PC-9 (cell line): Measurements from ENCODE around the gene BRIP1. TPM values are rescaled to one million over a fixed set of nuclear protein-coding genes. Genes with fewer than 3 reads are reported as not detected.
"Not testable (repeated sequence)": the region's sequence is repeated elsewhere in the genome, so short reads cannot be mapped to it uniquely, and the experiment has no call there.

Source experiments
- BruUV-seq: library from RNA; stranded (reverse); fragments of 400-500 nt; replicated peaks from 2 replicates; lab custom pipeline; 2021; lab: Mats Ljungman, UMichigan
- CTCF ChIA-PET: fragments of 300-600 bp; sonication (Branson Sonifier 250); formaldehyde crosslinking; loops from one replicate; lab custom pipeline; 2022; ENCODE audit warnings: antibody characterized with exemption; lab: Charles Lee
- POLR2A ChIA-PET: fragments of 300-600 bp; sonication (Branson Sonifier 250); formaldehyde crosslinking; loops from one replicate; lab custom pipeline; 2022; ENCODE audit warnings: antibody characterized with exemption; ENCODE audit not compliant: unreplicated experiment; lab: Charles Lee
- DNase-seq, 2 experiments: peaks; one replicate each; pipeline versions ENCODE4 v3.0.0 to v3.0.0-alpha.2; 2015 to 2022; ENCODE audit warnings: mixed read lengths in 1 of 2
- H2AFZ ChIP-seq: fragments of 200-600 bp; sonication (generic); 2 replicates; pipeline ENCODE4 v1.8.1; 2017; ENCODE audit warnings: antibody characterized with exemption
- H3F3A ChIP-seq: fragments of 200-600 bp; sonication (generic); 2 replicates; pipeline ENCODE4 v1.8.1; 2017; ENCODE audit warnings: antibody characterized with exemption, mild to moderate bottlenecking, low read depth; ENCODE audit not compliant: insufficient read depth
- H3K27ac ChIP-seq: fragments of 200-600 bp; sonication (generic); 2 replicates; pipeline ENCODE4 v1.6.1; 2016; ENCODE audit warnings: mixed run types
- H3K27me3 ChIP-seq: fragments of 200-600 bp; sonication (generic); 2 replicates; pipeline ENCODE4 v1.6.1; 2016; ENCODE audit warnings: low read depth, mixed run types; ENCODE audit not compliant: insufficient read depth
- H3K36me3 ChIP-seq: fragments of 200-600 bp; sonication (generic); 2 replicates; pipeline ENCODE4 v1.6.1; 2016; ENCODE audit warnings: low read depth, mixed run types
- H3K4me1 ChIP-seq: fragments of 200-600 bp; sonication (generic); replicated peaks from 2 replicates; pipeline ENCODE4 v1.6.1; 2016; ENCODE audit warnings: mixed run types; ENCODE audit not compliant: insufficient read depth
- H3K4me2 ChIP-seq: fragments of 200-600 bp; sonication (generic); 2 replicates; pipeline ENCODE4 v1.6.1; 2017; ENCODE audit warnings: mixed run types
- H3K4me3 ChIP-seq: fragments of 200-600 bp; sonication (generic); 2 replicates; pipeline ENCODE4 v1.6.1; 2016; ENCODE audit warnings: mixed run types
- H3K79me2 ChIP-seq: fragments of 200-600 bp; sonication (generic); 2 replicates; pipeline ENCODE4 v1.6.1; 2017; ENCODE audit warnings: low read depth, mixed run types
- H3K9me2 ChIP-seq: fragments of 200-600 bp; sonication (generic); 2 replicates; pipeline ENCODE4 v1.8.1; 2017; ENCODE audit warnings: mild to moderate bottlenecking; ENCODE audit not compliant: insufficient read depth
- H3K9me3 ChIP-seq: fragments of 200-600 bp; sonication (generic); 2 replicates; pipeline ENCODE4 v1.8.1; 2016; ENCODE audit warnings: low read depth; ENCODE audit not compliant: insufficient read depth
- H4K20me1 ChIP-seq: fragments of 200-600 bp; sonication (generic); 2 replicates; pipeline ENCODE4 v1.8.1; 2017; ENCODE audit not compliant: insufficient read depth
- CTCF ChIP-seq: fragments of 200-600 bp; sonication (generic); conservative IDR thresholded peaks from 2 replicates; pipeline ENCODE4 v1.6.1; 2017; ENCODE audit warnings: mixed run types, antibody characterized with exemption, mild to moderate bottlenecking, moderate library complexity
- EZH2 ChIP-seq: fragments of 200-600 bp; sonication (generic); IDR thresholded peaks from 2 replicates; pipeline ENCODE4 v1.8.0; 2017; ENCODE audit warnings: antibody characterized with exemption, low read depth
- intact Hi-C: fragments of 100-400 bp; cut with micrococcal nuclease; formaldehyde crosslinking; loops from one replicate; pipeline ENCODE4 v1.10.0; 2022; ENCODE audit not compliant: unreplicated experiment
- total RNA-seq: library from RNA; stranded (reverse); gene quantifications from 2 replicates; pipeline ENCODE4 v1.2.3, GENCODE V29; 2021

The BRIP1 gene
- total RNA-seq, 1 experiment from 2014 or later: 16.0 TPM

GRCh38 chr17:61669522-61669921, 193.8 kb downstream of the BRIP1 start:
- DNase-seq: no peak
- no peaks in the 10 kb centered on the region for H3K36me3 ChIP-seq
- no peak overlapping the region; the same call in 1 of the 2 replicates for H2AFZ ChIP-seq
- no peaks in the 10 kb centered on the region for H3K79me2 ChIP-seq
- H3K9me3 ChIP-seq: no peaks in the 10 kb centered on the region
- no peak for TF ChIP-seq EZH2
- TF ChIP-seq CTCF: no peak
- no peaks in the 10 kb centered on the region for H3F3A ChIP-seq
- H3K4me2 ChIP-seq: no peak overlapping the region
- intact Hi-C loops: no loop called here
- no TSS peak for BruUV-seq
- no peaks in the 10 kb centered on the region for H4K20me1 ChIP-seq
- H3K4me1 ChIP-seq: no peaks in the 10 kb centered on the region
- CTCF ChIA-PET: no interaction called here
- H3K9me2 ChIP-seq: no peaks in the 10 kb centered on the region
- no peak overlapping the region for H3K27ac ChIP-seq
- H3K4me3 ChIP-seq: no peak overlapping the region
- H3K27me3 ChIP-seq: no peaks in the 10 kb centered on the region
- POLR2A ChIA-PET: interaction anchor here (0.6 kb wide), 1 partner anchor 9 kb away, joined by 18 read pairs; no protein-coding TSS in a partner anchor

GRCh38 chr17:61668486-61668885, 194.8 kb downstream of the BRIP1 start:
- H3K4me3 ChIP-seq: no peak overlapping the region
- H3K9me2 ChIP-seq: no peaks in the 10 kb centered on the region
- H3F3A ChIP-seq: no peaks in the 10 kb centered on the region
- intact Hi-C loops: no loop called here
- ChIA-PET POLR2A (no interaction called here), CTCF (no interaction called here)
- no peaks in the 10 kb centered on the region for H3K27me3 ChIP-seq
- no peak for TF ChIP-seq EZH2
- H3K79me2 ChIP-seq: no peaks in the 10 kb centered on the region
- no peaks in the 10 kb centered on the region for H4K20me1 ChIP-seq
- H3K4me2 ChIP-seq: no peak overlapping the region
- H3K9me3 ChIP-seq: no peaks in the 10 kb centered on the region
- no peaks in the 10 kb centered on the region for H3K36me3 ChIP-seq
- DNase-seq: no peak
- H3K4me1 ChIP-seq: no peaks in the 10 kb centered on the region
- H2AFZ ChIP-seq: no peak overlapping the region
- H3K27ac ChIP-seq: no peak overlapping the region
- BruUV-seq: no TSS peak

GRCh38 chr17:61666406-61667088, 196.8 kb downstream of the BRIP1 start:
- H3K79me2 ChIP-seq, H2AFZ ChIP-seq, BruUV-seq, H3K4me2 ChIP-seq, H3K36me3 ChIP-seq, intact Hi-C loops, H3K9me2 ChIP-seq, DNase-seq, H3K27ac ChIP-seq, H3K27me3 ChIP-seq, H3K4me1 ChIP-seq, CTCF ChIA-PET, H3K4me3 ChIP-seq, POLR2A ChIA-PET, H3F3A ChIP-seq, H4K20me1 ChIP-seq, H3K9me3 ChIP-seq: not testable (repeated sequence)

GRCh38 chr17:61663310-61663709, 200.0 kb downstream of the BRIP1 start:
- H3K36me3 ChIP-seq: no peaks in the 10 kb centered on the region
- intact Hi-C loops: no loop called here
- no peaks in the 10 kb centered on the region for H3K9me3 ChIP-seq
- POLR2A ChIA-PET: no interaction called here
- H3K27ac ChIP-seq: no peak overlapping the region
- H4K20me1 ChIP-seq: no peaks in the 10 kb centered on the region
- no TSS peak for BruUV-seq
- TF ChIP-seq CTCF (no peak), EZH2 (no peak)
- H3K4me3 ChIP-seq: no peak overlapping the region
- no peak for DNase-seq
- no peak overlapping the region for H2AFZ ChIP-seq
- no peaks in the 10 kb centered on the region for H3F3A ChIP-seq
- CTCF ChIA-PET: no interaction called here
- H3K4me1 ChIP-seq: no peaks in the 10 kb centered on the region
- H3K79me2 ChIP-seq: no peaks in the 10 kb centered on the region
- H3K4me2 ChIP-seq: no peak overlapping the region
- no peaks in the 10 kb centered on the region for H3K27me3 ChIP-seq
- H3K9me2 ChIP-seq: no peaks in the 10 kb centered on the region
